CD14-positive monocyte (primary cell): ENCODE results near the gene CMC4. TPM values are rescaled to one million over a fixed set of nuclear protein-coding genes. Genes with fewer than 3 reads are reported as not detected.

Experiments used
- DNase-seq, 3 donors: peaks; one replicate each; pipeline ENCODE4 v3.0.0-alpha.2; 2011 to 2022
- H2AFZ ChIP-seq: 2 replicates; pipeline ENCODE4 v1.6.0; 2012; ENCODE audit warnings: mild to moderate bottlenecking, low read depth, low read length, inconsistent platforms; ENCODE audit not compliant: insufficient read depth, poor library complexity, severe bottlenecking
- H3K27ac ChIP-seq, 2 donors: 1 replicate in 1 of 2; 2 replicates in 1 of 2; pipeline ENCODE4 v1.5.1; 2012 to 2013; ENCODE audit warnings: low read length in 2 of 2, control low read depth in 1 of 2, inconsistent platforms in 1 of 2, low read depth in 1 of 2, mild to moderate bottlenecking in 1 of 2
- H3K27me3 ChIP-seq, 2 donors: one replicate each; pipeline versions ENCODE4 v1.6.0 to v1.6.1; 2011 to 2013; ENCODE audit warnings: low read length in 2 of 2; ENCODE audit not compliant: control insufficient read depth in 2 of 2, insufficient read depth in 2 of 2
- H3K36me3 ChIP-seq, 2 donors: replicated peaks in 1 of 2; 1 replicate in 1 of 2; 2 replicates in 1 of 2; pipeline versions ENCODE4 v1.5.1 to v1.6.1; 2012 to 2013; ENCODE audit warnings: low read length in 2 of 2, control low read depth in 1 of 2, inconsistent platforms in 1 of 2, mild to moderate bottlenecking in 1 of 2; ENCODE audit not compliant: insufficient read depth in 2 of 2, control insufficient read depth in 1 of 2
- H3K4me1 ChIP-seq, 2 donors: 1 replicate in 1 of 2; 2 replicates in 1 of 2; pipeline versions ENCODE4 v1.5.1 to v1.6.1; 2012 to 2013; ENCODE audit warnings: low read length in 2 of 2, control low read depth in 1 of 2, inconsistent platforms in 1 of 2, mild to moderate bottlenecking in 1 of 2, moderate library complexity in 1 of 2; ENCODE audit not compliant: insufficient read depth in 2 of 2, control insufficient read depth in 1 of 2
- H3K4me2 ChIP-seq: replicated peaks from 2 replicates; pipeline ENCODE3; 2012; ENCODE audit warnings: low read length, moderate library complexity, mild to moderate bottlenecking; ENCODE audit not compliant: poor library complexity, severe bottlenecking; ENCODE audit errors: extremely low read depth
- H3K4me3 ChIP-seq, 3 experiments: fragments of 200-600 bp in 1 of 3; sonication (generic) in 1 of 3; replicated peaks in 1 of 3; 1 replicate in 2 of 3; 2 replicates in 1 of 3; pipeline ENCODE4 v1.5.1; 2011 to 2013; ENCODE audit warnings: low read length in 3 of 3, mild to moderate bottlenecking in 3 of 3, control low read depth in 2 of 3, low read depth in 2 of 3, inconsistent platforms in 1 of 3, moderate library complexity in 1 of 3
- H3K79me2 ChIP-seq: 2 replicates; pipeline ENCODE4 v1.6.0; 2012; ENCODE audit warnings: mild to moderate bottlenecking, control low read depth, inconsistent platforms, low read length, moderate library complexity; ENCODE audit not compliant: insufficient read depth
- H3K9ac ChIP-seq: 2 replicates; pipeline ENCODE4 v1.6.0; 2017; ENCODE audit warnings: low read length, mild to moderate bottlenecking; ENCODE audit not compliant: insufficient read depth, poor library complexity, severe bottlenecking
- H3K9me3 ChIP-seq, 2 donors: replicated peaks in 1 of 2; 1 replicate in 1 of 2; 2 replicates in 1 of 2; pipeline versions ENCODE4 v1.5.1 to v1.6.1; 2012 to 2013; ENCODE audit warnings: low read length in 2 of 2, control low read depth in 1 of 2; ENCODE audit not compliant: control insufficient read depth in 1 of 2, insufficient read depth in 1 of 2
- H4K20me1 ChIP-seq: 2 replicates; pipeline ENCODE4 v1.6.0; 2012; ENCODE audit warnings: mild to moderate bottlenecking, low read length, control low read depth, moderate library complexity; ENCODE audit not compliant: insufficient read depth
- H3K27ac Mint-ChIP-seq, 7 donors: one replicate each; pipeline ENCODE4 v1.8.0; 2020; ENCODE audit warnings: mild to moderate bottlenecking in 7 of 7, mixed read lengths in 7 of 7, moderate library complexity in 6 of 7, inconsistent platforms in 2 of 7
- H3K27me3 Mint-ChIP-seq, 3 donors: one replicate each; pipeline ENCODE4 v1.8.0; 2021 to 2022; ENCODE audit warnings: low read depth in 3 of 3, mild to moderate bottlenecking in 3 of 3, mixed read lengths in 3 of 3, moderate library complexity in 3 of 3, inconsistent platforms in 1 of 3
- H3K36me3 Mint-ChIP-seq, 2 donors: one replicate each; pipeline ENCODE4 v1.8.0; 2020; ENCODE audit warnings: mixed read lengths in 2 of 2, inconsistent platforms in 1 of 2, mild to moderate bottlenecking in 1 of 2
- H3K4me1 Mint-ChIP-seq: one replicate; pipeline ENCODE4 v1.8.0; 2020; ENCODE audit warnings: mild to moderate bottlenecking, mixed read lengths
- H3K4me3 Mint-ChIP-seq, 2 donors: one replicate each; pipeline ENCODE4 v1.8.0; 2020; ENCODE audit warnings: mild to moderate bottlenecking in 2 of 2, mixed read lengths in 2 of 2, moderate library complexity in 1 of 2
- H3K9me3 Mint-ChIP-seq, 7 donors: one replicate each; pipeline ENCODE4 v1.8.0; 2020 to 2022; ENCODE audit warnings: mixed read lengths in 7 of 7, mild to moderate bottlenecking in 6 of 7, moderate library complexity in 6 of 7, inconsistent platforms in 2 of 7
- WGBS: methylation state at CpG from one replicate; pipeline ENCODE4 v1.1.5; 2013; ENCODE audit warnings: missing lambda C conversion rate; ENCODE audit not compliant: insufficient coverage; 5-methylcytosine and 5-hydroxymethylcytosine counted together
- intact Hi-C, 2 donors: fragments of 100-400 bp; cut with micrococcal nuclease; formaldehyde crosslinking; loops; one replicate each; pipeline versions ENCODE4 v1.15.0 to v1.15.1; 2023
- polyA plus RNA-seq, 3 donors: library from polyadenylated mRNA; depleted of rRNA in 1 of 3; unstranded in 2 of 3; stranded (reverse) in 1 of 3; fragments of 300-500 nt in 2 of 3; fragments of >200 nt in 1 of 3; fragmentation: Illumina TruSeq in 2 of 3; gene quantifications; 1 replicate in 2 of 3; 2 replicates in 1 of 3; pipeline ENCODE4 v1.2.3, GENCODE V29; 2012 to 2021
- TF ChIP-seq, protein P1 (sequence below): fragments of 200-600 bp; IDR thresholded peaks from one replicate; pipeline ENCODE4 v1.8.0; 2022; ENCODE audit warnings: antibody characterized with exemption, mild to moderate bottlenecking

The CMC4 gene
- polyA plus RNA-seq, 3 donors = 6.4 to 11.1 (median 10.1) TPM

DNA sequence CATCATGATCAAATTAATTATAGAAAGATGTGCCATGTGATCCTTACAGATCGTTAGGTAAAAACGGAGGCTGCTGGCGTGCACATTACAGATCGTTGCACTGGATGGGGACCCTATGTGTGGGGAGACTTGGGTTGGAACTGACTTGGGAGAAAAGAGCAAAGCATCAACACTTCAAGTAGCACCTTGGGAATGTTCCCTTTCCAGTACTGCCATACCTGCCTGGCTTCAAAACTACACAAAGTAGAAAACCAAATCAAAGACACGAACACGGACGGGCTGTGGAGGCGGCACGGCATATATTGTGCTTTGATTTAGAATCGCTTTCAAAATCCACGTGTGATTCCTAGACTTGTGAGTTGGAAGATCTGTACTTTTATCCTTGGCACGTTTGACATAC, 898 bp downstream of the CMC4 start:
- H3K9me3 ChIP-seq = no peaks in the 10 kb centered on the region
- Mint-ChIP-seq H3K4me1 (peaks cover 35% of the 10 kb centered on the region), H3K36me3 (peaks cover 8 to 20% of the 10 kb centered on the region in 2 donors), H3K27ac (peak overlapping the region in 5 of 7 donors; percentile 92 to 97 (median 95)), H3K4me3 (peak overlapping the region; percentile 83 to 84), H3K9me3 (peaks cover 0 to 8% (median 0%) of the 10 kb centered on the region in 7 donors), H3K27me3 (peaks cover 0 to 3% (median 0%) of the 10 kb centered on the region in 3 donors)
- intact Hi-C loops = loop anchor here (5.0 kb wide), 1 partner anchor 43 kb away; the partner anchor contains the start of gene FUNDC2 (in 2 of the 2)
- H3K4me2 ChIP-seq = peak overlapping the region; percentile 69
- peak overlapping the region; percentile 75 for H3K9ac ChIP-seq
- H3K4me1 ChIP-seq = peaks cover 16 to 20% of the 10 kb centered on the region in 2 donors
- peaks cover 35% of the 10 kb centered on the region for H3K79me2 ChIP-seq
- peak overlapping the region; percentile 77 to 84 (median 78) for H3K4me3 ChIP-seq
- TF ChIP-seq, protein P1, sequence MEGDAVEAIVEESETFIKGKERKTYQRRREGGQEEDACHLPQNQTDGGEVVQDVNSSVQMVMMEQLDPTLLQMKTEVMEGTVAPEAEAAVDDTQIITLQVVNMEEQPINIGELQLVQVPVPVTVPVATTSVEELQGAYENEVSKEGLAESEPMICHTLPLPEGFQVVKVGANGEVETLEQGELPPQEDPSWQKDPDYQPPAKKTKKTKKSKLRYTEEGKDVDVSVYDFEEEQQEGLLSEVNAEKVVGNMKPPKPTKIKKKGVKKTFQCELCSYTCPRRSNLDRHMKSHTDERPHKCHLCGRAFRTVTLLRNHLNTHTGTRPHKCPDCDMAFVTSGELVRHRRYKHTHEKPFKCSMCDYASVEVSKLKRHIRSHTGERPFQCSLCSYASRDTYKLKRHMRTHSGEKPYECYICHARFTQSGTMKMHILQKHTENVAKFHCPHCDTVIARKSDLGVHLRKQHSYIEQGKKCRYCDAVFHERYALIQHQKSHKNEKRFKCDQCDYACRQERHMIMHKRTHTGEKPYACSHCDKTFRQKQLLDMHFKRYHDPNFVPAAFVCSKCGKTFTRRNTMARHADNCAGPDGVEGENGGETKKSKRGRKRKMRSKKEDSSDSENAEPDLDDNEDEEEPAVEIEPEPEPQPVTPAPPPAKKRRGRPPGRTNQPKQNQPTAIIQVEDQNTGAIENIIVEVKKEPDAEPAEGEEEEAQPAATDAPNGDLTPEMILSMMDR = no peak
- H2AFZ ChIP-seq = peak overlapping the region; percentile 63
- H3K27me3 ChIP-seq = no peaks in the 10 kb centered on the region
- peak overlapping the region in 1 of 2 donors; percentile 87 for H3K27ac ChIP-seq
- no peaks in the 10 kb centered on the region for H4K20me1 ChIP-seq
- H3K36me3 ChIP-seq = peaks cover 0 to 13% of the 10 kb centered on the region in 2 donors
- no peak for DNase-seq
- WGBS = no CpG with 5 or more reads among the region's 12 CpGs

DNA sequence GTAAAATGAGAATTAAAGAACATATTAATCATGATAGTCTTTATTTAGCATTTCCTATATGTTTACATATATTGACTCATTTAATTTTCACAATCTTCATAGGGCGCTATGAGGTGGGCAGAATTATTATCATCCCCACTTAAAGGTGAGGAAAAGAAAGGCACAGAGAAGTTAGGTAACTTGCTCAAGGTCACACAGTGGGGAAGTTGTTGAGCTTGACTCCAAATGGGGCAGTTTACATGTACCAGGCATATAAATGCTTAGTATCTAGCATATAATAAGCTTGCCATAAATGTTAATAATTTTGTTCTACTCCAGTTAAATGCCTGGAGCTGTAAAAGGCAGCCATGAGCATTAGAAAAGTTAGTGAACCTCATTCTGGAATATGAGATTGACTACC, 1.5 kb downstream of the CMC4 start:
- Histone ChIP-seq H3K27ac (no peak overlapping the region), H3K9me3 (no peaks in the 10 kb centered on the region), H3K9ac (no peak overlapping the region), H3K4me3 (peak overlapping the region in 1 of 3 experiments; percentile 78), H3K36me3 (peaks cover 0 to 10% of the 10 kb centered on the region in 2 donors), H3K79me2 (peaks cover 35% of the 10 kb centered on the region), H3K4me2 (peak overlapping the region; percentile 69), H4K20me1 (no peaks in the 10 kb centered on the region), H2AFZ (no peak overlapping the region), H3K4me1 (peaks cover 16 to 20% of the 10 kb centered on the region in 2 donors), H3K27me3 (no peaks in the 10 kb centered on the region)
- TF ChIP-seq, protein P1 = no peak
- intact Hi-C loops = no loop called here
- Mint-ChIP-seq H3K27me3 (peaks cover 0 to 3% (median 0%) of the 10 kb centered on the region in 3 donors), H3K27ac (no peak overlapping the region), H3K9me3 (peaks cover 0 to 8% (median 0%) of the 10 kb centered on the region in 7 donors), H3K4me3 (no peak overlapping the region), H3K4me1 (peaks cover 35% of the 10 kb centered on the region), H3K36me3 (peaks cover 8 to 19% of the 10 kb centered on the region in 2 donors)
- WGBS = no CpG with 5 or more reads among the region's 1 CpG
- no peak for DNase-seq
